Left ventricle myocardium inferior (tissue), 1 donor: Measurements from ENCODE around the gene PAQR4. TPM values are rescaled to one million over a fixed set of nuclear protein-coding genes. Genes with fewer than 3 reads are reported as not detected.

ENCODE experiments used
- DNase-seq: peaks from one replicate; pipeline ENCODE4 v3.0.0-alpha.2; 2020
- H3K27ac ChIP-seq: fragments of 200-600 bp; replicated peaks from 2 replicates; pipeline ENCODE4 v1.8.0; 2021
- H3K27me3 ChIP-seq: fragments of 200-600 bp; 2 replicates; pipeline ENCODE4 v1.8.0; 2021; ENCODE audit warnings: low read depth
- H3K36me3 ChIP-seq: fragments of 200-600 bp; 2 replicates; pipeline ENCODE4 v1.8.0; 2021
- H3K4me1 ChIP-seq: fragments of 200-600 bp; 2 replicates; pipeline ENCODE4 v1.8.0; 2021
- H3K4me3 ChIP-seq: fragments of 200-600 bp; 2 replicates; pipeline ENCODE4 v1.8.0; 2021; ENCODE audit warnings: mild to moderate bottlenecking, moderate library complexity
- H3K9me3 ChIP-seq: fragments of 200-600 bp; replicated peaks from 2 replicates; pipeline ENCODE4 v1.8.0; 2021
- intact Hi-C: fragments of 100-400 bp; cut with micrococcal nuclease; formaldehyde crosslinking; loops from one replicate; pipeline ENCODE4 v1.11.0; 2022
- total RNA-seq: library from RNA; stranded (reverse); fragmentation: NEBNext Ultra II Directional; extraction: Animal tissue kit (Norgen Biotek cat#: 25700); gene quantifications from one replicate; pipeline ENCODE4 v1.2.1, GENCODE V29; 2021
- TF ChIP-seq, protein P1 (sequence below): fragments of 200-600 bp; IDR thresholded peaks from 2 replicates; pipeline ENCODE4 v1.8.0; 2021; ENCODE audit warnings: antibody characterized with exemption, mild to moderate bottlenecking, borderline replicate concordance
- donor health status: DM: no; HTN: yes; CAD: no; lungs with severe emphysema.

Gene PAQR4
- total RNA-seq, 1 donor from 2014 or later = 9.2 TPM

DNA sequence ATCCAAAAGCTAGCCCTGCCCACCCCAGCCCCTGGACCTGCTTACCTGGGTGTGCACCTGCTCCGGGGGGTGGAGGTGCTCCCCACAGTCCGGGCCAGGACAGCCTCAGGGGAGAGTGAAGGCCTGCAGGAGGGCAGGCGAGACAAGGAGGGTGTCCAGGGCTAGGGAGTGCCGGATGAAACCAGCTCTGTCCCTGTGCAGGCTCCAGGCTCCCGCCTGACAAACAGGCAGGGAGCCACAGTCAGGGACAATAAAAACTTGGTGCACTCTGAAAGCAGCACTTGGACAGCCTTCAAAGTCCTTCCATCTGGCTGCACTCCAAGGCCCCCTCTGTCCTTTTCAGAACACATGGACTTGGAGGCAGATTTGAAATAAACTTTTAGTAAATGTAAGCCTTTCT, 3.9 kb downstream of the PAQR4 start:
- Histone ChIP-seq H3K36me3 (peaks cover 5% of the 10 kb centered on the region), H3K9me3 (no peaks in the 10 kb centered on the region), H3K4me1 (peaks cover 43% of the 10 kb centered on the region), H3K4me3 (no peak overlapping the region), H3K27ac (no peak overlapping the region), H3K27me3 (peaks cover 21% of the 10 kb centered on the region)
- no peak for DNase-seq
- TF ChIP-seq, protein P1, sequence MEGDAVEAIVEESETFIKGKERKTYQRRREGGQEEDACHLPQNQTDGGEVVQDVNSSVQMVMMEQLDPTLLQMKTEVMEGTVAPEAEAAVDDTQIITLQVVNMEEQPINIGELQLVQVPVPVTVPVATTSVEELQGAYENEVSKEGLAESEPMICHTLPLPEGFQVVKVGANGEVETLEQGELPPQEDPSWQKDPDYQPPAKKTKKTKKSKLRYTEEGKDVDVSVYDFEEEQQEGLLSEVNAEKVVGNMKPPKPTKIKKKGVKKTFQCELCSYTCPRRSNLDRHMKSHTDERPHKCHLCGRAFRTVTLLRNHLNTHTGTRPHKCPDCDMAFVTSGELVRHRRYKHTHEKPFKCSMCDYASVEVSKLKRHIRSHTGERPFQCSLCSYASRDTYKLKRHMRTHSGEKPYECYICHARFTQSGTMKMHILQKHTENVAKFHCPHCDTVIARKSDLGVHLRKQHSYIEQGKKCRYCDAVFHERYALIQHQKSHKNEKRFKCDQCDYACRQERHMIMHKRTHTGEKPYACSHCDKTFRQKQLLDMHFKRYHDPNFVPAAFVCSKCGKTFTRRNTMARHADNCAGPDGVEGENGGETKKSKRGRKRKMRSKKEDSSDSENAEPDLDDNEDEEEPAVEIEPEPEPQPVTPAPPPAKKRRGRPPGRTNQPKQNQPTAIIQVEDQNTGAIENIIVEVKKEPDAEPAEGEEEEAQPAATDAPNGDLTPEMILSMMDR = no peak
- intact Hi-C loops = no loop called here

DNA sequence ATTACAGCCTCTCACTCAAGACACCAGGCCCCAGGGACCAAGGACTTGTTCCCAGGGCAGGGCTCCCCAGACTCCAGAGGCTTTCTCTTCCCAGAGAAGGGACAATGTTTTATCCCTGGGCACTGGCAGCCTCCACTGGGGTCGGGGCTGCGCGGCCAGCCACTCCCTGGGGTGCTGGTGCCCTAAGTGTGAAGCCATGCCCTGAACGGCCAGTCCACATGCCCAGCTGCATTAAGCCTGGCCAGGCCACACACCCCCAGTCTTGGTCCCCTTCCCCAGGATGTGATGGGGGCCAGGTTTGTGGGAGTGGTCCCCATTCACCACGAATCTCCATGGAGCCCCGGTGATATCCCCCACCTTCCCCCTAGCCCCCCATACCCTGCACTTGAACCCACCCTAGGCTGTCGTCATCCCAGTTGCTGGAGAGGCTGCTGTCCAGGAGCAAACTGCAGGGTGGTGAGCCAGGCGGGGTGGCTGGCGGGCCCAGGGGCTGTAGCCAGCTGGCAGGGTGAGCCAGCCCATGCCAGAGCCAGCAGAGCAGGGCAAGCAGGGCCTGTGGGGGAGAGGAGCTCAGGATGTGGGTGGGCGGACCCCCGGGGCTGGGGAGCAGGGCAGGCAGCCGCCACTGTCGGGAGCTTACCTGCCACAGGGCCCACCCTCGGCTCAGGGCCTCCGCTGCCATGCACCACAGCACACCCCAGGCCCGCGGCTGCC, 4.6 kb downstream of the PAQR4 start:
- TF ChIP-seq, protein P1 = no peak
- H3K36me3 ChIP-seq = peaks cover 5% of the 10 kb centered on the region
- intact Hi-C loops = no loop called here

DNA sequence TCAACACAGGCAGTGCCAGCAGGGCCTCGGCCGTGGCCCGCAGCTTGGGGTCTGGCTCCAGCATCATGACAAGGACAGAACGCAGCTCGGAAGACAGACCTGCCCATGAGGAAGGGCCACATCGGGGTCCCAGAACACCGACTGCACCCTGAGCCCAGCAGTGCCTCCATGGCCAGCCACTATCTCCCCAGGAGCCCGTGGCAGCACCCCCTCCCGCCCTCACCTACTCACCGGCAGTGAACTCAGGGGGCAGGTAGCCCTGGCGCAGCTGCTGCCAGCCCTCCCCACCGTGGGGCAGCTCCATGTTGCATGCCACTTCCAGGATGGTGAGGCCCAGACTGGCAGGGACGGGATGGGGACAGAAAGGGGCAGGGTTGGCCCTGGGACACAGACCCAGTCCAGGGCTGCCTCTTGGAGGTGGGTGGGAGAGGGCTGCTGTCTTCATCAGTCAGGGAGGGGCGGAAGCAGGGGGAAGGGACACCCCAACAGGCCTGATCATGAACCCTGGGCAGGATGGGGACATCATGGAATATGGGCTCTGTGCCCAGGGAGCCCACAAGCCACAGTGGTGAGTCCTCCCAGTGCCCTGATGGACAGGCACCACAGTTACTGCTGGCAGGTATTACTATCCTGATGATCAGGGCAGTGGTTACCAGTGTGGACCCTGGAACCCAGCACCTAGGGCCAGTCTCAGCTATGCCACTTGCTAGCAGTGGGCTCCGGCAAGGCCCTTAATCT, 5.3 kb downstream of the PAQR4 start:
- no peak for DNase-seq
- Histone ChIP-seq H3K4me1 (peaks cover 32% of the 10 kb centered on the region), H3K9me3 (no peaks in the 10 kb centered on the region), H3K36me3 (peaks cover 5% of the 10 kb centered on the region), H3K27me3 (peaks cover 29% of the 10 kb centered on the region), H3K27ac (no peak overlapping the region), H3K4me3 (no peak overlapping the region)
- intact Hi-C loops = no loop called here
- TF ChIP-seq, protein P1 = no peak

More for the DNA sequence above, 4.6 kb downstream of the PAQR4 start:
- H3K9me3 ChIP-seq = no peaks in the 10 kb centered on the region
- no peak for DNase-seq
- peaks cover 22% of the 10 kb centered on the region for H3K27me3 ChIP-seq
- no peak overlapping the region for H3K4me3 ChIP-seq
- H3K27ac ChIP-seq = no peak overlapping the region
- peaks cover 36% of the 10 kb centered on the region for H3K4me1 ChIP-seq

DNA sequence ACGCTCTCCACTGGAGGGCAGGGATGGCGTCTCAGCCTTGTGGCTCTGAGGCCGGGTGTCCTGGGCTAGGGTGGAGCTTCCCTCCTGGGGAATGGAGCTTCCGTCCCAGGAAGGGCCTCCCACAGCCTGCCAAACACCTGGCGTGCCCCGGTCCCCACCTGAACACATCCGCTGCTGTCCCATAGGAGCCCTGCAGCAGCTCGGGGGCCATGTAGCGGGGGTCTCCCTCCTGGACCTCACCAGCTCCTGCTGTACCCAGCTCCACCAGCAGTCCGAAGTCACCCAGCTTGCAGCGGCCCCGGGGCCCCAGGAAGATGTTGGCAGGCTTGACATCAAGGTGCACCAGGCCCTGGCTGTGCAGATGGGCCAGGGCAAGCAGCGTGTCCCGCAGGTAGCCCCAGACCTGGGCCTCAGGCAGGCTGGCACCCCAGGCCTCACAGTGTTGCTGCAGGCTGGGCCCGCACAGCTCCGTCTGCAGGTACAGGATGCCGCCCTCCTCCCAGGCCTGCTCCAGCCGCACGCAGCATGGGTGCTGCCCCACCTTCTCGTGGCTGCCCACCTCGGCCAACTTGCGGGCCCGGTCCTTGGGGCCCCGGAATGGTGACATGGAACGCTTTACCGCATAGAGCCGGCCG, 6.1 kb downstream of the PAQR4 start:
- Histone ChIP-seq H3K9me3 (no peaks in the 10 kb centered on the region), H3K27ac (no peak overlapping the region), H3K36me3 (peaks cover 5% of the 10 kb centered on the region), H3K27me3 (peaks cover 35% of the 10 kb centered on the region), H3K4me1 (peaks cover 32% of the 10 kb centered on the region), H3K4me3 (no peak overlapping the region)
- no peak for DNase-seq
- intact Hi-C loops = no loop called here
- TF ChIP-seq, protein P1 = no peak

DNA sequence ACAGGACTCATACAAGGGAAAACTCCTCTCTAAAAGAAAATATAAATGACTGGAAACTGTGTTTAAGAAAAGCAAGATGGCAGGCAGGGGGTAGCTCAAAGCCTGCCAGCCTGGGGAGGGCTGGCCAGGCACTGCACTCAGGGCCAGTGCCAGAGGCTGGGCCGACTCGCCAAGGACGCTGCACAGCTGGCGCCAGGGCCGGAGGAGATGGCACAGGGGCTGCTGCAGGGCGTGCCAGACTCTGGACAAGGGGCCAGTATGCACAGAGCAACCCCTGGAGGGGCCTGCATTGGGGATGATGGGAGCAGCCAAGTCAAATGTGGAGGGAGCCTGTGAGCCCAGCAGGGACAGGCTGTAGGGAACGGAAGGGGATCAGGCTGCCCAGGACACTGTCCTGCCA, 7.1 kb downstream of the PAQR4 start:
- H3K9me3 ChIP-seq = no peaks in the 10 kb centered on the region
- peaks cover 35% of the 10 kb centered on the region for H3K27me3 ChIP-seq
- DNase-seq = no peak
- peaks cover 31% of the 10 kb centered on the region for H3K4me1 ChIP-seq
- TF ChIP-seq, protein P1 = no peak
- no peak overlapping the region for H3K27ac ChIP-seq
- intact Hi-C loops = no loop called here
- H3K36me3 ChIP-seq = peaks cover 5% of the 10 kb centered on the region
- H3K4me3 ChIP-seq = no peak overlapping the region
